ENCODE measurements around the gene PLCB3.

DNA sequence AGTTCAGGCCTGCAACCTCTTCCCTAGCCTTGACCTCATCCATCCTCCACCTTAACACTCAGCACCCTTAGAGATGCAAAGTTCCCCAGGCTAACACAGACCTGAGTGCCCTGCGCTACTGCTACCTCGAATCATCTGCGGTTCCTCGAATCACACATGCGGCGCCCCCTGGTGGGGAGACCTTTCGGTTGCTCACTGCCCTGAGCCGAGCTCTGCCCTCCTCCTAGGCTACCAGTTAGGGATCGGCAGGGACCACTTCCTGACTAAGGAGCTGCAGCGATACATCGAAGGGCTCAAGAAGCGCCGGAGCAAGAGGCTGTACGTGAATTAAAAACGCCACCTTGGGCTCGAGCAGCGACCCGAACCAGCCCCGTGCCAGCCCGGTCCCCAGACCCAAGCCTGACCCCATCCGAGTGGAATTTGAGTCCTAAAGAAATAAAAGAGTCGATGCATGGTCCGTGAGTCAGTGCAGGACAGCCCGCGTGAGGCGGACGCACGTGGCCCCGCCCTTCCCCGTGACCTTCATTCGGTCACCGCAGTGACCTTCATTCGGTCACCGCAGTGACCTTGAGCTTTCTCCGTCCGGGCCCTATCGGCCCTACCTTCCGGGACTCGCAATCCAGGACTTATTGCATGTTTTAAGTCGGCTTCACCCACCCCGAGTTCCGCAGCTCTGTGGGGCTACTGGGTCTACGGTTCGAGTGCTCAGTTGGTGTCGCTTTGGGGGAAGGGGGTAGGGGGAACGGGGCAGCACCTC, 53.2 kb downstream of the PLCB3 start:
- TF ChIP-seq, protein P1, sequence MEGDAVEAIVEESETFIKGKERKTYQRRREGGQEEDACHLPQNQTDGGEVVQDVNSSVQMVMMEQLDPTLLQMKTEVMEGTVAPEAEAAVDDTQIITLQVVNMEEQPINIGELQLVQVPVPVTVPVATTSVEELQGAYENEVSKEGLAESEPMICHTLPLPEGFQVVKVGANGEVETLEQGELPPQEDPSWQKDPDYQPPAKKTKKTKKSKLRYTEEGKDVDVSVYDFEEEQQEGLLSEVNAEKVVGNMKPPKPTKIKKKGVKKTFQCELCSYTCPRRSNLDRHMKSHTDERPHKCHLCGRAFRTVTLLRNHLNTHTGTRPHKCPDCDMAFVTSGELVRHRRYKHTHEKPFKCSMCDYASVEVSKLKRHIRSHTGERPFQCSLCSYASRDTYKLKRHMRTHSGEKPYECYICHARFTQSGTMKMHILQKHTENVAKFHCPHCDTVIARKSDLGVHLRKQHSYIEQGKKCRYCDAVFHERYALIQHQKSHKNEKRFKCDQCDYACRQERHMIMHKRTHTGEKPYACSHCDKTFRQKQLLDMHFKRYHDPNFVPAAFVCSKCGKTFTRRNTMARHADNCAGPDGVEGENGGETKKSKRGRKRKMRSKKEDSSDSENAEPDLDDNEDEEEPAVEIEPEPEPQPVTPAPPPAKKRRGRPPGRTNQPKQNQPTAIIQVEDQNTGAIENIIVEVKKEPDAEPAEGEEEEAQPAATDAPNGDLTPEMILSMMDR (IDR thresholded peaks at IDR 0.05; ENCODE audit: poor library complexity, severe bottlenecking), result peak; percentile 90
- peak; percentile 73 for TF ChIP-seq RAD21 (conservative IDR thresholded peaks at IDR 0.05)
- TF ChIP-seq EZH2 (IDR thresholded peaks at IDR 0.05; ENCODE audit: borderline replicate concordance, insufficient read depth, low read length, poor library complexity, severe bottlenecking), result no peak
- TF ChIP-seq EP300 (conservative IDR thresholded peaks at IDR 0.05; ENCODE audit: poor library complexity, severe bottlenecking), result no peak
- TF ChIP-seq, protein P2, sequence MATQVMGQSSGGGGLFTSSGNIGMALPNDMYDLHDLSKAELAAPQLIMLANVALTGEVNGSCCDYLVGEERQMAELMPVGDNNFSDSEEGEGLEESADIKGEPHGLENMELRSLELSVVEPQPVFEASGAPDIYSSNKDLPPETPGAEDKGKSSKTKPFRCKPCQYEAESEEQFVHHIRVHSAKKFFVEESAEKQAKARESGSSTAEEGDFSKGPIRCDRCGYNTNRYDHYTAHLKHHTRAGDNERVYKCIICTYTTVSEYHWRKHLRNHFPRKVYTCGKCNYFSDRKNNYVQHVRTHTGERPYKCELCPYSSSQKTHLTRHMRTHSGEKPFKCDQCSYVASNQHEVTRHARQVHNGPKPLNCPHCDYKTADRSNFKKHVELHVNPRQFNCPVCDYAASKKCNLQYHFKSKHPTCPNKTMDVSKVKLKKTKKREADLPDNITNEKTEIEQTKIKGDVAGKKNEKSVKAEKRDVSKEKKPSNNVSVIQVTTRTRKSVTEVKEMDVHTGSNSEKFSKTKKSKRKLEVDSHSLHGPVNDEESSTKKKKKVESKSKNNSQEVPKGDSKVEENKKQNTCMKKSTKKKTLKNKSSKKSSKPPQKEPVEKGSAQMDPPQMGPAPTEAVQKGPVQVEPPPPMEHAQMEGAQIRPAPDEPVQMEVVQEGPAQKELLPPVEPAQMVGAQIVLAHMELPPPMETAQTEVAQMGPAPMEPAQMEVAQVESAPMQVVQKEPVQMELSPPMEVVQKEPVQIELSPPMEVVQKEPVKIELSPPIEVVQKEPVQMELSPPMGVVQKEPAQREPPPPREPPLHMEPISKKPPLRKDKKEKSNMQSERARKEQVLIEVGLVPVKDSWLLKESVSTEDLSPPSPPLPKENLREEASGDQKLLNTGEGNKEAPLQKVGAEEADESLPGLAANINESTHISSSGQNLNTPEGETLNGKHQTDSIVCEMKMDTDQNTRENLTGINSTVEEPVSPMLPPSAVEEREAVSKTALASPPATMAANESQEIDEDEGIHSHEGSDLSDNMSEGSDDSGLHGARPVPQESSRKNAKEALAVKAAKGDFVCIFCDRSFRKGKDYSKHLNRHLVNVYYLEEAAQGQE (IDR thresholded peaks at IDR 0.05; ENCODE audit: borderline replicate concordance), result peak; percentile 22
- no peak for TF ChIP-seq POLR2AphosphoS5 (IDR thresholded peaks at IDR 0.05)
- TF ChIP-seq SMC3 (conservative IDR thresholded peaks at IDR 0.05; ENCODE audit: poor library complexity), result peak; percentile 82
